Liver (tissue), 9 donors: ENCODE data around the gene LCK. TPM values are rescaled to one million over a fixed set of nuclear protein-coding genes. Genes with fewer than 3 reads are reported as not detected.

Source experiments
- DNase-seq: peaks from one replicate; pipeline ENCODE4 v3.0.0-alpha.2; 2017; ENCODE audit warnings: low spot score
- H3K27ac ChIP-seq, 2 donors: one replicate each; pipeline ENCODE4 v1.7.0; 2013; ENCODE audit warnings: inconsistent platforms in 2 of 2, low read length in 2 of 2, control low read depth in 1 of 2, low read depth in 1 of 2, mild to moderate bottlenecking in 1 of 2
- H3K27me3 ChIP-seq, 4 donors: one replicate each; pipeline versions ENCODE4 v1.6.1 to v1.7.0; 2013; ENCODE audit warnings: low read length in 3 of 4, inconsistent platforms in 1 of 4, mild to moderate bottlenecking in 1 of 4, moderate library complexity in 1 of 4; ENCODE audit not compliant: control insufficient read depth in 4 of 4, insufficient read depth in 4 of 4
- H3K36me3 ChIP-seq, 4 donors: one replicate each; pipeline versions ENCODE4 v1.6.1 to v1.7.0; 2013; ENCODE audit warnings: low read length in 3 of 4, mild to moderate bottlenecking in 3 of 4, low read depth in 1 of 4, moderate library complexity in 1 of 4; ENCODE audit not compliant: control insufficient read depth in 4 of 4, insufficient read depth in 3 of 4
- H3K4me1 ChIP-seq, 4 donors: one replicate each; pipeline versions ENCODE4 v1.6.1 to v1.7.0; 2013; ENCODE audit warnings: low read length in 3 of 4, mild to moderate bottlenecking in 3 of 4, moderate library complexity in 1 of 4; ENCODE audit not compliant: control insufficient read depth in 4 of 4, insufficient read depth in 4 of 4
- H3K4me3 ChIP-seq, 3 donors: one replicate each; pipeline versions ENCODE4 v1.6.1 to v1.7.0; 2013; ENCODE audit warnings: low read length in 3 of 3, control low read depth in 1 of 3, low read depth in 1 of 3, mild to moderate bottlenecking in 1 of 3
- H3K9ac ChIP-seq, 2 donors: one replicate each; pipeline ENCODE4 v1.7.0; 2013; ENCODE audit warnings: low read length in 2 of 2, mild to moderate bottlenecking in 2 of 2, moderate library complexity in 2 of 2, control low read depth in 1 of 2, low read depth in 1 of 2
- H3K9me3 ChIP-seq, 4 donors: one replicate each; pipeline versions ENCODE4 v1.6.1 to v1.7.0; 2013; ENCODE audit warnings: low read length in 3 of 4; ENCODE audit not compliant: control insufficient read depth in 4 of 4
- FOXA1 ChIP-seq: IDR thresholded peaks from 2 replicates; pipeline ENCODE4 v1.6.1; 2016; ENCODE audit warnings: antibody characterized with exemption
- FOXA2 ChIP-seq: IDR thresholded peaks from 2 replicates; pipeline ENCODE4 v1.6.1; 2016; ENCODE audit warnings: antibody characterized with exemption
- GABPA ChIP-seq, 2 donors: IDR thresholded peaks in 1 of 2; conservative IDR thresholded peaks in 1 of 2; 2 replicates each; pipeline ENCODE4 v1.6.1; 2016; ENCODE audit warnings: antibody characterized with exemption in 2 of 2, mild to moderate bottlenecking in 1 of 2, moderate library complexity in 1 of 2
- HNF4A ChIP-seq, 2 donors: conservative IDR thresholded peaks; 2 replicates each; pipeline ENCODE4 v1.6.1; 2016; ENCODE audit warnings: antibody characterized with exemption in 2 of 2, mild to moderate bottlenecking in 2 of 2
- HNF4G ChIP-seq: IDR thresholded peaks from 2 replicates; pipeline ENCODE4 v1.6.1; 2016; ENCODE audit warnings: antibody characterized with exemption
- NR2F2 ChIP-seq: IDR thresholded peaks from 2 replicates; pipeline ENCODE4 v1.6.1; 2016; ENCODE audit warnings: antibody characterized with exemption
- RAD21 ChIP-seq, 2 donors: IDR thresholded peaks; 2 replicates each; pipeline ENCODE4 v1.6.1; 2016; ENCODE audit warnings: antibody characterized with exemption in 2 of 2, mild to moderate bottlenecking in 2 of 2
- RXRA ChIP-seq, 2 donors: IDR thresholded peaks; 2 replicates each; pipeline ENCODE4 v1.6.1; 2017 to 2018; ENCODE audit warnings: antibody characterized with exemption in 2 of 2, mild to moderate bottlenecking in 1 of 2
- TAF1 ChIP-seq: conservative IDR thresholded peaks from 2 replicates; pipeline ENCODE4 v1.6.1; 2016; ENCODE audit warnings: antibody characterized with exemption, mild to moderate bottlenecking
- YY1 ChIP-seq: IDR thresholded peaks from 2 replicates; pipeline ENCODE4 v1.6.1; 2016; ENCODE audit warnings: antibody characterized with exemption, mild to moderate bottlenecking
- WGBS: extraction: QIAGEN DNeasy Blood & Tissue Kit; methylation state at CpG from one replicate; pipeline ENCODE4 v1.1.7; 2013; 5-methylcytosine and 5-hydroxymethylcytosine counted together
- polyA plus RNA-seq, 2 donors: library from polyadenylated mRNA; stranded (reverse) in 1 of 2; unstranded in 1 of 2; fragments of 200-250 nt in 1 of 2; fragments of >200 nt in 1 of 2; fragmentation: Nextera tagmentation in 1 of 2; extraction: Ambion mirVana in 1 of 2; gene quantifications; one replicate each; pipeline versions ENCODE4 v1.2.1 to v1.2.3, GENCODE V29; 2013 to 2015
- total RNA-seq, 2 donors: library from RNA; depleted of rRNA; stranded (reverse); fragments of >200 nt; gene quantifications; one replicate each; pipeline ENCODE4 v1.2.3, GENCODE V29; 2014
- TF ChIP-seq, protein P1 (sequence below): IDR thresholded peaks from 2 replicates; pipeline ENCODE4 v1.6.1; 2016; ENCODE audit warnings: antibody characterized with exemption, mild to moderate bottlenecking
- TF ChIP-seq, protein P2 (sequence below): fragments of 150-350 bp; IDR thresholded peaks from 2 replicates; pipeline ENCODE4 v1.5.1; 2017; ENCODE audit warnings: improper control_type of control experiment, low read depth, low read length; ENCODE audit not compliant: missing input control
- TF ChIP-seq, protein P3 (sequence below): IDR thresholded peaks from 2 replicates; pipeline ENCODE4 v1.6.1; 2016; ENCODE audit warnings: antibody characterized with exemption
- TF ChIP-seq, protein P4 (sequence below): IDR thresholded peaks from 2 replicates; pipeline ENCODE4 v1.6.1; 2016; ENCODE audit warnings: antibody characterized with exemption
- donor health status: healthy.
- donor health status: healthy.
- donor health status: healthy.
- donor health status: healthy.
- donor health status: healthy.

The LCK gene
- total and polyA plus RNA-seq, 4 donors: 0.93 to 3.8 (median 1.2) TPM

DNA sequence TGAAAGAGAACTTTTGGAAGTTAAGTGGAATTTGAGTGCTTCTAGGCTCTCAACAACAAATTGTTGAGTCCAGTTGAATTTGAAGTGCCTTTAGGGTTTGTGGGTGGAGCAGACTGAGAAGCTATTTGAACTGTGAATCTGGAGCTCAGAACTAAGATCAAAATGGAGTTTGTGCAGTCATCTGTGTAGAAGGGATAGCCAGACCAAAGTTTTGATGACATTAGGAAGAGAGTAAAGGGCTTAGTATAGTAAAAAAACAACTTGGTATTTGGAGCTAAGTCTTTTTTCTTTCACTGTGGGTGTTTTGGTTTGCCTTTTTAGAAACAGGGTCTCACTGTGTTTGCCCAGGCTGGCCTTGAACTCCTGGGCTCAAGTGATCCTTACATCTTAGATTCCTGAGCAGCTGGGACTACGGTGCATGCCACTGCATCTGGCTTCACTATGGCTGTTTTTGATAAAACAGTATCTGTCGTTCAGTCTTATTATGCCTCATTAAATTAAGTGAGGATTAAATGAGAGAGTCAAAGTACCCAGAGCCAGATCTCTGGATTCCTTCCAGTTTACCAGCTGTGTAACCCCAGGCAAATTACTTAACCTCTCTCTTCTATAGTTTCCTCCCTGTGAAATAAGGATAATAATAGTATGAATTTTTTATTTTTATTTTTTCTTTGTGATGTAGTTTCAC is 60.8 kb downstream of the LCK start:
- no peak overlapping the region for H3K9ac ChIP-seq
- no peaks in the 10 kb centered on the region for H3K27me3 ChIP-seq
- peaks cover 6 to 23% (median 16%) of the 10 kb centered on the region in 4 donors for H3K4me1 ChIP-seq
- no peak overlapping the region for H3K4me3 ChIP-seq
- H3K36me3 ChIP-seq: peaks cover under 1 to 4% (median 3%) of the 10 kb centered on the region in 4 donors
- TF ChIP-seq TAF1 (no peak), RAD21 (IDR thresholded peaks at IDR 0.05) (no peak), HNF4G (no peak), FOXA2 (no peak), FOXA1 (no peak), YY1 (no peak), HNF4A (conservative IDR thresholded peaks at IDR 0.05) (no peak)
- TF ChIP-seq, protein P1, sequence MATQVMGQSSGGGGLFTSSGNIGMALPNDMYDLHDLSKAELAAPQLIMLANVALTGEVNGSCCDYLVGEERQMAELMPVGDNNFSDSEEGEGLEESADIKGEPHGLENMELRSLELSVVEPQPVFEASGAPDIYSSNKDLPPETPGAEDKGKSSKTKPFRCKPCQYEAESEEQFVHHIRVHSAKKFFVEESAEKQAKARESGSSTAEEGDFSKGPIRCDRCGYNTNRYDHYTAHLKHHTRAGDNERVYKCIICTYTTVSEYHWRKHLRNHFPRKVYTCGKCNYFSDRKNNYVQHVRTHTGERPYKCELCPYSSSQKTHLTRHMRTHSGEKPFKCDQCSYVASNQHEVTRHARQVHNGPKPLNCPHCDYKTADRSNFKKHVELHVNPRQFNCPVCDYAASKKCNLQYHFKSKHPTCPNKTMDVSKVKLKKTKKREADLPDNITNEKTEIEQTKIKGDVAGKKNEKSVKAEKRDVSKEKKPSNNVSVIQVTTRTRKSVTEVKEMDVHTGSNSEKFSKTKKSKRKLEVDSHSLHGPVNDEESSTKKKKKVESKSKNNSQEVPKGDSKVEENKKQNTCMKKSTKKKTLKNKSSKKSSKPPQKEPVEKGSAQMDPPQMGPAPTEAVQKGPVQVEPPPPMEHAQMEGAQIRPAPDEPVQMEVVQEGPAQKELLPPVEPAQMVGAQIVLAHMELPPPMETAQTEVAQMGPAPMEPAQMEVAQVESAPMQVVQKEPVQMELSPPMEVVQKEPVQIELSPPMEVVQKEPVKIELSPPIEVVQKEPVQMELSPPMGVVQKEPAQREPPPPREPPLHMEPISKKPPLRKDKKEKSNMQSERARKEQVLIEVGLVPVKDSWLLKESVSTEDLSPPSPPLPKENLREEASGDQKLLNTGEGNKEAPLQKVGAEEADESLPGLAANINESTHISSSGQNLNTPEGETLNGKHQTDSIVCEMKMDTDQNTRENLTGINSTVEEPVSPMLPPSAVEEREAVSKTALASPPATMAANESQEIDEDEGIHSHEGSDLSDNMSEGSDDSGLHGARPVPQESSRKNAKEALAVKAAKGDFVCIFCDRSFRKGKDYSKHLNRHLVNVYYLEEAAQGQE: no peak
- TF ChIP-seq, protein P2, sequence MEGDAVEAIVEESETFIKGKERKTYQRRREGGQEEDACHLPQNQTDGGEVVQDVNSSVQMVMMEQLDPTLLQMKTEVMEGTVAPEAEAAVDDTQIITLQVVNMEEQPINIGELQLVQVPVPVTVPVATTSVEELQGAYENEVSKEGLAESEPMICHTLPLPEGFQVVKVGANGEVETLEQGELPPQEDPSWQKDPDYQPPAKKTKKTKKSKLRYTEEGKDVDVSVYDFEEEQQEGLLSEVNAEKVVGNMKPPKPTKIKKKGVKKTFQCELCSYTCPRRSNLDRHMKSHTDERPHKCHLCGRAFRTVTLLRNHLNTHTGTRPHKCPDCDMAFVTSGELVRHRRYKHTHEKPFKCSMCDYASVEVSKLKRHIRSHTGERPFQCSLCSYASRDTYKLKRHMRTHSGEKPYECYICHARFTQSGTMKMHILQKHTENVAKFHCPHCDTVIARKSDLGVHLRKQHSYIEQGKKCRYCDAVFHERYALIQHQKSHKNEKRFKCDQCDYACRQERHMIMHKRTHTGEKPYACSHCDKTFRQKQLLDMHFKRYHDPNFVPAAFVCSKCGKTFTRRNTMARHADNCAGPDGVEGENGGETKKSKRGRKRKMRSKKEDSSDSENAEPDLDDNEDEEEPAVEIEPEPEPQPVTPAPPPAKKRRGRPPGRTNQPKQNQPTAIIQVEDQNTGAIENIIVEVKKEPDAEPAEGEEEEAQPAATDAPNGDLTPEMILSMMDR: no peak
- TF ChIP-seq, protein P3, sequence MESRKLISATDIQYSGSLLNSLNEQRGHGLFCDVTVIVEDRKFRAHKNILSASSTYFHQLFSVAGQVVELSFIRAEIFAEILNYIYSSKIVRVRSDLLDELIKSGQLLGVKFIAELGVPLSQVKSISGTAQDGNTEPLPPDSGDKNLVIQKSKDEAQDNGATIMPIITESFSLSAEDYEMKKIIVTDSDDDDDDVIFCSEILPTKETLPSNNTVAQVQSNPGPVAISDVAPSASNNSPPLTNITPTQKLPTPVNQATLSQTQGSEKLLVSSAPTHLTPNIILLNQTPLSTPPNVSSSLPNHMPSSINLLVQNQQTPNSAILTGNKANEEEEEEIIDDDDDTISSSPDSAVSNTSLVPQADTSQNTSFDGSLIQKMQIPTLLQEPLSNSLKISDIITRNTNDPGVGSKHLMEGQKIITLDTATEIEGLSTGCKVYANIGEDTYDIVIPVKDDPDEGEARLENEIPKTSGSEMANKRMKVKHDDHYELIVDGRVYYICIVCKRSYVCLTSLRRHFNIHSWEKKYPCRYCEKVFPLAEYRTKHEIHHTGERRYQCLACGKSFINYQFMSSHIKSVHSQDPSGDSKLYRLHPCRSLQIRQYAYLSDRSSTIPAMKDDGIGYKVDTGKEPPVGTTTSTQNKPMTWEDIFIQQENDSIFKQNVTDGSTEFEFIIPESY: no peak
- no peak overlapping the region for H3K27ac ChIP-seq
- no peaks in the 10 kb centered on the region for H3K9me3 ChIP-seq
- WGBS: 68% methylated on average over 2 of the region's 2 CpGs
- DNase-seq: no peak

DNA sequence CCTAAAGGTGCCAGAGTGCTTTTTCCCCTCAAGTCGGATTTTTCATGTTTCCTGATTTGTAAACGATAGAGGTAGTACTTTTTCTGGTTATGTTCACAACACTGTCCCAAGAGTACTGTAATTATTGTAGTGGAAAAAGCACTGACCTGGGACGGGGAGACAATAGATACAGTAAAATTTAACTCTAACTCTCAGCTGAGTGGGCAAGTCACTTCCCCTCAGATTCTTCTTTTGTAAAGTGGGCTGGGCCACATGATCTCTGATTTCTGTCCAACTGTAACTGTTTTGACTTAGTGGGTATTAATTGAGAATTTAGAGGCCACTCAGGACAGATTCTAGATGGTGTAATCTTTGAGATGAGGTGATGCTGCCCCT is 65.8 kb downstream of the LCK start:
- Histone ChIP-seq H3K4me1 (peaks cover 4 to 9% (median 8%) of the 10 kb centered on the region in 4 donors), H3K9ac (no peak overlapping the region), H3K4me3 (no peak overlapping the region), H3K36me3 (peaks cover 5 to 12% (median 8%) of the 10 kb centered on the region in 4 donors), H3K27ac (no peak overlapping the region), H3K9me3 (no peaks in the 10 kb centered on the region), H3K27me3 (no peaks in the 10 kb centered on the region)
- no peak for DNase-seq
- TF ChIP-seq RXRA (IDR thresholded peaks at IDR 0.05) (no peak), NR2F2 (no peak), GABPA (IDR thresholded peaks at IDR 0.05 in 1 of 2, conservative IDR thresholded peaks at IDR 0.05 in 1 of 2) (no peak), HNF4A (conservative IDR thresholded peaks at IDR 0.05) (no peak), FOXA2 (no peak), HNF4G (no peak)
- TF ChIP-seq, protein P3: no peak
- TF ChIP-seq, protein P4, sequence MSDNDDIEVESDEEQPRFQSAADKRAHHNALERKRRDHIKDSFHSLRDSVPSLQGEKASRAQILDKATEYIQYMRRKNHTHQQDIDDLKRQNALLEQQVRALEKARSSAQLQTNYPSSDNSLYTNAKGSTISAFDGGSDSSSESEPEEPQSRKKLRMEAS: no peak
- WGBS: 78% methylated on average over 3 of the region's 3 CpGs
